K562 (cell line): ENCODE results near the gene USP43. TPM values are rescaled to one million over a fixed set of nuclear protein-coding genes. Genes with fewer than 3 reads are reported as not detected.

ENCODE experiments used
- BRD4 ChIP-seq: fragments of 200-600 bp; sonication (generic); IDR thresholded peaks from 2 replicates; pipeline ENCODE4 v1.6.1; 2017; ENCODE audit warnings: inconsistent platforms
- CBX1 ChIP-seq: sonication (generic); IDR thresholded peaks from 2 replicates; pipeline ENCODE4 v1.6.1; 2016; ENCODE audit warnings: antibody characterized with exemption, low read depth, mild to moderate bottlenecking
- CBX2 ChIP-seq: fragments of 200-600 bp; sonication (generic); IDR thresholded peaks from one replicate; pipeline ENCODE4 v1.6.1; 2012; ENCODE audit warnings: mild to moderate bottlenecking, low read length, inconsistent platforms; ENCODE audit not compliant: insufficient read depth, poor library complexity, severe bottlenecking
- E2F6 ChIP-seq, 2 experiments: IDR thresholded peaks; 2 replicates each; pipeline ENCODE4 v1.6.1; 2011; ENCODE audit warnings: borderline replicate concordance in 1 of 2, control low read depth in 1 of 2, low read depth in 1 of 2, low read length in 1 of 2, mild to moderate bottlenecking in 1 of 2, mixed read lengths in 1 of 2, moderate library complexity in 1 of 2; ENCODE audit not compliant: insufficient read depth in 1 of 2, insufficient read length in 1 of 2, poor library complexity in 1 of 2, severe bottlenecking in 1 of 2; ENCODE audit errors: extremely low read depth in 1 of 2
- EZH2 ChIP-seq: IDR thresholded peaks from 2 replicates; pipeline ENCODE4 v1.6.1; 2012; ENCODE audit warnings: low read depth, mild to moderate bottlenecking, inconsistent platforms, low read length, borderline replicate concordance
- NUFIP1 ChIP-seq: fragments of 450-650 bp; IDR thresholded peaks from 2 replicates; pipeline ENCODE4 v1.6.1; 2018; ENCODE audit not compliant: partially characterized antibody
- RBBP5 ChIP-seq: fragments of 200-600 bp; sonication (generic); IDR thresholded peaks from 2 replicates; pipeline ENCODE4 v1.6.1; 2012; ENCODE audit warnings: borderline replicate concordance, mild to moderate bottlenecking, low read length, control low read depth, inconsistent platforms; ENCODE audit not compliant: insufficient read depth, poor library complexity, severe bottlenecking
- TAF9B ChIP-seq: fragments of 450-650 bp; IDR thresholded peaks from 2 replicates; pipeline ENCODE4 v1.6.1; 2018; ENCODE audit warnings: mild to moderate bottlenecking; ENCODE audit not compliant: partially characterized antibody
- TFAP4 ChIP-seq: sonication (generic); formaldehyde crosslinking; IDR thresholded peaks from 2 replicates; pipeline ENCODE4 v1.8.0; 2022; ENCODE audit warnings: missing genetic modification reagents, mild to moderate bottlenecking, moderate library complexity, borderline replicate concordance
- USF2 ChIP-seq: sonication (generic); formaldehyde crosslinking; IDR thresholded peaks from 2 replicates; pipeline ENCODE4 v1.5.0; 2020; ENCODE audit warnings: missing genetic modification reagents
- ZBTB12 ChIP-seq: fragments of 250-450 bp; sonication (Bioruptor Pico); IDR thresholded peaks from 2 replicates; pipeline ENCODE4 v1.4.0; 2020
- ZFP30 ChIP-seq: fragments of 250-450 bp; sonication (Bioruptor Pico); IDR thresholded peaks from 2 replicates; pipeline ENCODE4 v1.8.0; 2022; ENCODE audit warnings: moderate library complexity, mild to moderate bottlenecking, inconsistent platforms, borderline replicate concordance
- ZFX ChIP-seq: sonication (generic); formaldehyde crosslinking; IDR thresholded peaks from 2 replicates; pipeline ENCODE4 v1.8.0; 2022; ENCODE audit warnings: mild to moderate bottlenecking, missing genetic modification reagents, moderate library complexity
- ZNF609 ChIP-seq: sonication (generic); formaldehyde crosslinking; IDR thresholded peaks from 2 replicates; pipeline ENCODE4 v1.8.1; 2023; ENCODE audit warnings: missing genetic modification reagents, mild to moderate bottlenecking, borderline replicate concordance
- polyA plus RNA-seq, 8 experiments: library from polyadenylated mRNA; depleted of rRNA in 4 of 8; stranded (reverse) in 5 of 8; unstranded in 3 of 8; fragments of >200 nt; fragmentation: Nextera tagmentation in 2 of 8; fragmentation: Illumina TruSeq in 1 of 8; extraction: Ambion mirVana in 2 of 8; extraction: Trizol in 1 of 8; gene quantifications; 2 replicates each; pipeline versions ENCODE4 v1.2.1 to v1.2.3, GENCODE V29; 2011 to 2014; ENCODE audit warnings: inconsistent platforms in 1 of 8, missing spikeins in 1 of 8
- total RNA-seq, 7 experiments: library from RNA; depleted of rRNA in 6 of 7; stranded (reverse); fragments of >200 nt in 6 of 7; fragmentation: Illumina TruSeq in 2 of 7; extraction: Trizol in 2 of 7; gene quantifications; 2 replicates each; pipeline versions ENCODE4 v1.2.1 to v1.2.3, GENCODE V29; 2011 to 2021; ENCODE audit warnings: low replicate concordance in 1 of 7

Gene USP43
- total and polyA plus RNA-seq, 9 of the 15 experiments (the other 6 are each of a cell fraction or from before 2014, with no cell fraction given), result 0.01 to 0.18 (median 0.06) TPM; not detected in 1

DNA sequence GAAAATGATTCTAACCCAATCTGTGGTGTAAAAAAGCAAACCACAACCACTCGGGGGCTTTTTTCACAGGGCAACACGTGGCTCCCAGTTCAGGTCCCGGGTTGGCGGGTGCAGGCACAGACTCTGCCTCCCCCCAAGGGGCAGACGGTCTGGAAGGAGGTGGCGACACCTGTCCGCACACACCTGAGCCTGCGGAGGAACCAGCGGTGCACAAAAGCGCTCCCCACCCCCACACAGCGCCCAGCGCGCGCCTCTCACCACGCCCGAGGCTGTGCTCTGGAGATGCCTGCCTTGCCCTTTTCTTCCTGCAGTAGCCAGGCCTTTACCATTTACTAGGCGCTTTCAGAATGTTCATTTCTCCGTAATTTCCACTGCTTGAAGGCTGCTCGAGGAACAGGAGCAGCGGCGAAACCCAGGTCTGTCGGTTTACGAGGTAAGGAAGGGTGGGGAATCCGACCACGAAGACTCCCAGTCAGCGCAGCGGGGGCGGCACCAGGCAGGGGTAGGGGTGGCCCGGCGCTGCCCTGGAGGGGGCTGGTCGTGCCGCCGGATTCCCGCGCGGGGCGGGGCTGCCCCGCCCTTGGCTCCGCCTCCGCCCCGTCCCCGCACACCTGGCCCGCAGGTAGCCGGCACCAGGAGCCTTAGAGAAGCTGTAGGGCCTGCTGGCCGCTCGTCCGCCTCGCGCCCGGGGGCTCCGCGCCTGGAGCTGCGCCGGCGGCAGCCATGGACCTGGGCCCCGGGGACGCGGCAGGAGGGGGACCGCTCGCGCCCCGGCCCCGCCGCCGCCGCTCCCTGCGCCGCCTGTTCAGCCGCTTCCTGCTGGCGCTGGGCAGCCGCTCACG is at the start of gene USP43 (continued):
- TF ChIP-seq TFAP4 (peak; percentile 17; the same call in 1 of the 2 replicates), TAF9B (no peak), ZNF609 (CRISPR knock-in tag) (no peak), BRD4 (no peak), NUFIP1 (no peak), ZFX (no peak), ZBTB12 (CRISPR knock-in tag) (no peak), EZH2 (no peak), CBX2 (no peak), E2F6 (IDR thresholded peaks at IDR 0.05; ENCODE audit: borderline replicate concordance in 1 of 2, extremely low read depth in 1 of 2, insufficient read depth in 1 of 2, insufficient read length in 1 of 2, low read depth in 1 of 2, low read length in 1 of 2, poor library complexity in 1 of 2, severe bottlenecking in 1 of 2) (peak; percentile 11 to 19), RBBP5 (no peak), ZFP30 (no peak), USF2 (peak; percentile 20; the same call in 1 of the 2 replicates), CBX1 (no peak)
